Stimulated activated naive CD8-positive, alpha-beta T cell treated with anti-CD3 and anti-CD28 coated beads, Interleukin-15, amount 100 ng/mL, for 72 hours (primary cell): Measurements from ENCODE around the gene ACTN1.
A peak's percentile ranks its signal among the peaks of the same experiment; 100 is the strongest.
"Not testable (repeated sequence)": the region's sequence is repeated elsewhere in the genome, so short reads cannot be mapped to it uniquely, and the experiment has no call there.

Experiments used
- ATAC-seq: fragments of 150-1000 bp; cut with Tn5 transposase; 2 replicates; pipeline ENCODE4 v1.10.0; 2021; ENCODE audit warnings: mild to moderate bottlenecking, moderate library complexity
- DNase-seq, 2 donors: peaks; one replicate each; pipeline ENCODE4 v3.0.0; 2021 to 2022
- H3K27ac Mint-ChIP-seq, 2 donors: one replicate each; pipeline ENCODE4 v1.8.0; 2022; ENCODE audit warnings: mild to moderate bottlenecking in 2 of 2, mixed read lengths in 2 of 2, moderate library complexity in 2 of 2
- H3K27me3 Mint-ChIP-seq: one replicate; pipeline ENCODE4 v1.8.0; 2022; ENCODE audit warnings: mixed read lengths
- H3K4me1 Mint-ChIP-seq: one replicate; pipeline ENCODE4 v1.8.0; 2022; ENCODE audit warnings: mild to moderate bottlenecking, mixed read lengths
- H3K4me3 Mint-ChIP-seq, 2 donors: one replicate each; pipeline ENCODE4 v1.8.0; 2022; ENCODE audit warnings: mild to moderate bottlenecking in 2 of 2, mixed read lengths in 2 of 2, moderate library complexity in 1 of 2
- H3K9me3 Mint-ChIP-seq, 2 donors: one replicate each; pipeline ENCODE4 v1.8.0; 2022; ENCODE audit warnings: mixed read lengths in 2 of 2

ACTN1 gene

GRCh38 chr14:68979021-68979721 lies at the start of gene ACTN1:
Gene ACTN1, minus strand, starts transcription at chr14:68979302. Its CDS starts 246 bp downstream, at chr14:68979056.
- DNase-seq (peak; percentile 71 to 85), ATAC-seq (peak; percentile 56)
- H3K4me1 Mint-ChIP-seq: peaks cover 60% of the 10 kb centered on the region
- H3K4me3 Mint-ChIP-seq: peak within 1 kb of the TSS; percentile 90 to 97
- no peaks in the 10 kb centered on the region for H3K27me3 Mint-ChIP-seq
- H3K27ac Mint-ChIP-seq: peak within 1 kb of the TSS; percentile 87 to 91
- H3K9me3 Mint-ChIP-seq: peaks cover 5 to 8% of the 10 kb centered on the region in 2 donors

GRCh38 chr14:69027242-69027913 lies 48.3 kb upstream of the ACTN1 start:
- Mint-ChIP-seq H3K4me1 (no peaks in the 10 kb centered on the region), H3K9me3 (no peaks in the 10 kb centered on the region), H3K27ac (no peak overlapping the region), H3K4me3 (no peak overlapping the region), H3K27me3 (no peaks in the 10 kb centered on the region)
- DNase-seq (no peak), ATAC-seq (no peak)

- no peak overlapping the region for H3K4me3 Mint-ChIP-seq
- H3K9me3 Mint-ChIP-seq: no peaks in the 10 kb centered on the region
- H3K27ac Mint-ChIP-seq: no peak overlapping the region
- no peak for DNase-seq
- no peaks in the 10 kb centered on the region for H3K4me1 Mint-ChIP-seq
- no peaks in the 10 kb centered on the region for H3K27me3 Mint-ChIP-seq
- no peak for ATAC-seq
These were observed 43.9 kb upstream of the ACTN1 start for GRCh38 chr14:69023035-69023434.

- H3K9me3 Mint-ChIP-seq, H3K4me1 Mint-ChIP-seq, DNase-seq, H3K27ac Mint-ChIP-seq, ATAC-seq, H3K4me3 Mint-ChIP-seq, H3K27me3 Mint-ChIP-seq: not testable (repeated sequence)
These were observed 43.0 kb upstream of the ACTN1 start for GRCh38 chr14:69022093-69022492.

- H3K9me3 Mint-ChIP-seq: no peaks in the 10 kb centered on the region
- peaks cover 6% of the 10 kb centered on the region for H3K4me1 Mint-ChIP-seq
- DNase-seq (no peak), ATAC-seq (no peak)
- H3K4me3 Mint-ChIP-seq: no peak overlapping the region
- H3K27ac Mint-ChIP-seq: no peak overlapping the region
- no peaks in the 10 kb centered on the region for H3K27me3 Mint-ChIP-seq
These were observed 38.6 kb upstream of the ACTN1 start for GRCh38 chr14:69017706-69018105.

- Mint-ChIP-seq H3K27me3 (no peaks in the 10 kb centered on the region), H3K4me3 (no peak overlapping the region), H3K9me3 (no peaks in the 10 kb centered on the region), H3K4me1 (peaks cover 16% of the 10 kb centered on the region), H3K27ac (no peak overlapping the region)
- ATAC-seq (no peak), DNase-seq (no peak)
These were observed 35.7 kb upstream of the ACTN1 start for GRCh38 chr14:69014829-69015259.

GRCh38 chr14:69013943-69014782 lies 35.1 kb upstream of the ACTN1 start:
- DNase-seq (no peak), ATAC-seq (no peak)
- Mint-ChIP-seq H3K9me3 (no peaks in the 10 kb centered on the region), H3K27ac (peak overlapping the region in 1 of 2 donors; percentile 82), H3K4me1 (peaks cover 16% of the 10 kb centered on the region), H3K4me3 (no peak overlapping the region), H3K27me3 (no peaks in the 10 kb centered on the region)

- ATAC-seq: no peak
- Mint-ChIP-seq H3K4me3 (no peak overlapping the region), H3K4me1 (peaks cover 16% of the 10 kb centered on the region), H3K27me3 (no peaks in the 10 kb centered on the region), H3K9me3 (no peaks in the 10 kb centered on the region), H3K27ac (peak overlapping the region in 1 of 2 donors; percentile 27)
- DNase-seq: no peak
These were observed 33.3 kb upstream of the ACTN1 start for GRCh38 chr14:69012256-69012953.

GRCh38 chr14:69010648-69011047 lies 31.5 kb upstream of the ACTN1 start:
- H3K4me1 Mint-ChIP-seq: peaks cover 16% of the 10 kb centered on the region
- H3K9me3 Mint-ChIP-seq: no peaks in the 10 kb centered on the region
- peak overlapping the region in 1 of 2 donors; percentile 68 for H3K27ac Mint-ChIP-seq
- no peak for ATAC-seq
- H3K4me3 Mint-ChIP-seq: no peak overlapping the region
- DNase-seq: no peak
- no peaks in the 10 kb centered on the region for H3K27me3 Mint-ChIP-seq

- Mint-ChIP-seq H3K4me3 (no peak overlapping the region), H3K4me1 (peaks cover 10% of the 10 kb centered on the region)
These were observed 29.4 kb upstream of the ACTN1 start for GRCh38 chr14:69008421-69008884.

GRCh38 chr14:69006346-69006745 lies 27.2 kb upstream of the ACTN1 start:
- Mint-ChIP-seq H3K9me3 (no peaks in the 10 kb centered on the region), H3K4me3 (no peak overlapping the region), H3K27ac (no peak overlapping the region), H3K4me1 (peaks cover 10% of the 10 kb centered on the region), H3K27me3 (no peaks in the 10 kb centered on the region)
- ATAC-seq: no peak
- DNase-seq: no peak

More at GRCh38 chr14:69008421-69008884, 29.4 kb upstream of the ACTN1 start:
- no peaks in the 10 kb centered on the region for H3K27me3 Mint-ChIP-seq
- H3K27ac Mint-ChIP-seq: no peak overlapping the region
- H3K9me3 Mint-ChIP-seq: no peaks in the 10 kb centered on the region
- DNase-seq (no peak), ATAC-seq (no peak)

GRCh38 chr14:69005432-69006148 lies 26.5 kb upstream of the ACTN1 start:
- no peaks in the 10 kb centered on the region for H3K9me3 Mint-ChIP-seq
- no peak overlapping the region for H3K4me3 Mint-ChIP-seq
- H3K27me3 Mint-ChIP-seq: no peaks in the 10 kb centered on the region
- no peak overlapping the region for H3K27ac Mint-ChIP-seq
- no peak for ATAC-seq
- no peak for DNase-seq
- H3K4me1 Mint-ChIP-seq: peaks cover 5% of the 10 kb centered on the region

GRCh38 chr14:69004731-69005431 lies 25.8 kb upstream of the ACTN1 start:
- no peak overlapping the region for H3K4me3 Mint-ChIP-seq
- no peak overlapping the region for H3K27ac Mint-ChIP-seq
- H3K4me1 Mint-ChIP-seq: no peaks in the 10 kb centered on the region
- ATAC-seq (no peak), DNase-seq (no peak)
- H3K9me3 Mint-ChIP-seq: no peaks in the 10 kb centered on the region
- H3K27me3 Mint-ChIP-seq: no peaks in the 10 kb centered on the region

GRCh38 chr14:69003626-69004025 lies 24.5 kb upstream of the ACTN1 start:
- H3K9me3 Mint-ChIP-seq: no peaks in the 10 kb centered on the region
- peak overlapping the region in 1 of 2 donors; percentile 52 for H3K27ac Mint-ChIP-seq

More at GRCh38 chr14:69003626-69004025, 24.5 kb upstream of the ACTN1 start:
- Mint-ChIP-seq H3K4me1 (no peaks in the 10 kb centered on the region), H3K4me3 (no peak overlapping the region), H3K27me3 (no peaks in the 10 kb centered on the region)
- DNase-seq (no peak), ATAC-seq (no peak)
